Measurements from ENCODE around the gene PCBP2.

DNA sequence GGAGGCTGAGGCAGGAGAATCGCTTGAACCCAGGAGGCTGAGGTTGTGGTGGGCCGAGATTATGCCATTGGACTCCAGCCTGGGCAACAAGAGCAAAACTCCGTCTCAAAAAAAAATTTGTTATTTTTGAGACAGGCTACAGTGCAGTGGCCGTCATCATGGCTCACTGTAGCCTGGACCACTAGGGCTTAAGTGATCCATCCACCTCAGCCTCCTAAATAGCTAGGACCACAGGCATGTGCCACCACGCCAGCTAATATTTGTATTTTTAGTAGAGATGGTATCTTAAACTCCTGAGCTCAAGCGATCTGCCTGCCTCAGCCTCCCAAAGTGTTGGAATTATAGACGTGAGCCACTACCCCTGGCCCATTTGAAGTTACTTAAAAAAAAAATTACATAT is 966 bp upstream of the PCBP2 start:
- TF ChIP-seq, protein P1, sequence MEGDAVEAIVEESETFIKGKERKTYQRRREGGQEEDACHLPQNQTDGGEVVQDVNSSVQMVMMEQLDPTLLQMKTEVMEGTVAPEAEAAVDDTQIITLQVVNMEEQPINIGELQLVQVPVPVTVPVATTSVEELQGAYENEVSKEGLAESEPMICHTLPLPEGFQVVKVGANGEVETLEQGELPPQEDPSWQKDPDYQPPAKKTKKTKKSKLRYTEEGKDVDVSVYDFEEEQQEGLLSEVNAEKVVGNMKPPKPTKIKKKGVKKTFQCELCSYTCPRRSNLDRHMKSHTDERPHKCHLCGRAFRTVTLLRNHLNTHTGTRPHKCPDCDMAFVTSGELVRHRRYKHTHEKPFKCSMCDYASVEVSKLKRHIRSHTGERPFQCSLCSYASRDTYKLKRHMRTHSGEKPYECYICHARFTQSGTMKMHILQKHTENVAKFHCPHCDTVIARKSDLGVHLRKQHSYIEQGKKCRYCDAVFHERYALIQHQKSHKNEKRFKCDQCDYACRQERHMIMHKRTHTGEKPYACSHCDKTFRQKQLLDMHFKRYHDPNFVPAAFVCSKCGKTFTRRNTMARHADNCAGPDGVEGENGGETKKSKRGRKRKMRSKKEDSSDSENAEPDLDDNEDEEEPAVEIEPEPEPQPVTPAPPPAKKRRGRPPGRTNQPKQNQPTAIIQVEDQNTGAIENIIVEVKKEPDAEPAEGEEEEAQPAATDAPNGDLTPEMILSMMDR (IDR thresholded peaks at IDR 0.05), result no peak
- no peak for TF ChIP-seq POLR2A (IDR thresholded peaks at IDR 0.05)
